Measurements from ENCODE around the gene TMEM14B. TPM values are rescaled to one million over a fixed set of nuclear protein-coding genes. Genes with fewer than 3 reads are reported as not detected.

The TMEM14B gene
- total and polyA plus RNA-seq, 4 donors, result 30.7 to 115 (median 70.3) TPM

GRCh38 chr6:10769419-10769818 lies 21.8 kb downstream of the TMEM14B start:
- H3K9ac ChIP-seq (ENCODE audit: low read depth in 1 of 2, low read length in 2 of 2), result no peak overlapping the region
- no peaks in the 10 kb centered on the region for H3K4me1 ChIP-seq (ENCODE audit: control insufficient read depth in 4 of 4, insufficient read depth in 4 of 4, low read length in 3 of 4)
- DNase-seq (ENCODE audit: low spot score), result no peak
- H3K36me3 ChIP-seq (ENCODE audit: control insufficient read depth in 4 of 4, insufficient read depth in 3 of 4, low read depth in 1 of 4, low read length in 3 of 4), result peaks cover 0 to 16% (median 3%) of the 10 kb centered on the region in 4 donors
- H3K4me3 ChIP-seq (ENCODE audit: low read depth in 1 of 3, low read length in 3 of 3), result no peak overlapping the region
- H3K9me3 ChIP-seq (ENCODE audit: control insufficient read depth in 4 of 4, low read length in 3 of 4), result no peaks in the 10 kb centered on the region
- no peaks in the 10 kb centered on the region for H3K27me3 ChIP-seq (ENCODE audit: control insufficient read depth in 4 of 4, insufficient read depth in 4 of 4, low read length in 3 of 4)
- TF ChIP-seq HNF4G (IDR thresholded peaks at IDR 0.05) (no peak), FOXA2 (IDR thresholded peaks at IDR 0.05) (no peak), MAX (IDR thresholded peaks at IDR 0.05) (no peak), JUND (IDR thresholded peaks at IDR 0.05) (no peak), NR2F2 (IDR thresholded peaks at IDR 0.05) (no peak), RAD21 (IDR thresholded peaks at IDR 0.05) (no peak), YY1 (IDR thresholded peaks at IDR 0.05) (no peak), ZBTB33 (IDR thresholded peaks at IDR 0.05) (no peak), RXRA (IDR thresholded peaks at IDR 0.05) (no peak), REST (IDR thresholded peaks at IDR 0.05) (no peak), HNF4A (conservative IDR thresholded peaks at IDR 0.05) (no peak), EGR1 (IDR thresholded peaks at IDR 0.05; ENCODE audit: low read depth in 2 of 2) (no peak)
- whole genome bisulfite sequencing, result 97% methylated on average over 3 of the region's 3 CpGs
- H3K27ac ChIP-seq (ENCODE audit: low read depth in 1 of 2, low read length in 2 of 2), result no peak overlapping the region

GRCh38 chr6:10771371-10771894 lies 23.8 kb downstream of the TMEM14B start:
- DNase-seq (ENCODE audit: low spot score), result no peak
- peaks cover 0 to 19% (median 3%) of the 10 kb centered on the region in 4 donors for H3K36me3 ChIP-seq (ENCODE audit: control insufficient read depth in 4 of 4, insufficient read depth in 3 of 4, low read depth in 1 of 4, low read length in 3 of 4)
- 79% methylated on average over 12 of the region's 12 CpGs for WGBS

GRCh38 chr6:10778230-10778629 lies 30.6 kb downstream of the TMEM14B start:
- WGBS, result 95% methylated on average over 3 of the region's 3 CpGs
- no peak for DNase-seq (ENCODE audit: low spot score)
- H3K4me1 ChIP-seq (ENCODE audit: control insufficient read depth in 4 of 4, insufficient read depth in 4 of 4, low read length in 3 of 4), result no peaks in the 10 kb centered on the region
- TF ChIP-seq NR2F2 (IDR thresholded peaks at IDR 0.05) (no peak), SP1 (IDR thresholded peaks at IDR 0.05) (no peak), JUND (IDR thresholded peaks at IDR 0.05) (no peak), GABPA (IDR thresholded peaks at IDR 0.05 in 1 of 2, conservative IDR thresholded peaks at IDR 0.05 in 1 of 2) (no peak), YY1 (IDR thresholded peaks at IDR 0.05) (no peak), HNF4G (IDR thresholded peaks at IDR 0.05) (no peak), RAD21 (IDR thresholded peaks at IDR 0.05) (no peak), EGR1 (IDR thresholded peaks at IDR 0.05; ENCODE audit: low read depth in 2 of 2) (no peak), FOXA2 (IDR thresholded peaks at IDR 0.05) (no peak), TAF1 (conservative IDR thresholded peaks at IDR 0.05) (no peak), ATF3 (IDR thresholded peaks at IDR 0.05) (no peak), FOXA1 (IDR thresholded peaks at IDR 0.05) (no peak), REST (IDR thresholded peaks at IDR 0.05) (no peak)

More at GRCh38 chr6:10771371-10771894, 23.8 kb downstream of the TMEM14B start:
- H3K4me3 ChIP-seq (ENCODE audit: low read depth in 1 of 3, low read length in 3 of 3), result no peak overlapping the region
- H3K27me3 ChIP-seq (ENCODE audit: control insufficient read depth in 4 of 4, insufficient read depth in 4 of 4, low read length in 3 of 4), result no peaks in the 10 kb centered on the region
- H3K9ac ChIP-seq (ENCODE audit: low read depth in 1 of 2, low read length in 2 of 2), result no peak overlapping the region
- no peak overlapping the region for H3K27ac ChIP-seq (ENCODE audit: low read depth in 1 of 2, low read length in 2 of 2)
- no peaks in the 10 kb centered on the region for H3K9me3 ChIP-seq (ENCODE audit: control insufficient read depth in 4 of 4, low read length in 3 of 4)
- H3K4me1 ChIP-seq (ENCODE audit: control insufficient read depth in 4 of 4, insufficient read depth in 4 of 4, low read length in 3 of 4), result no peaks in the 10 kb centered on the region
- TF ChIP-seq NR2F2 (IDR thresholded peaks at IDR 0.05), result no peak

More at GRCh38 chr6:10778230-10778629, 30.6 kb downstream of the TMEM14B start:
- no peak overlapping the region for H3K4me3 ChIP-seq (ENCODE audit: low read depth in 1 of 3, low read length in 3 of 3)
- peaks cover 0 to 4% (median 2%) of the 10 kb centered on the region in 4 donors for H3K36me3 ChIP-seq (ENCODE audit: control insufficient read depth in 4 of 4, insufficient read depth in 3 of 4, low read depth in 1 of 4, low read length in 3 of 4)
- H3K27ac ChIP-seq (ENCODE audit: low read depth in 1 of 2, low read length in 2 of 2), result no peak overlapping the region
- no peaks in the 10 kb centered on the region for H3K27me3 ChIP-seq (ENCODE audit: control insufficient read depth in 4 of 4, insufficient read depth in 4 of 4, low read length in 3 of 4)
- no peak overlapping the region for H3K9ac ChIP-seq (ENCODE audit: low read depth in 1 of 2, low read length in 2 of 2)
- no peaks in the 10 kb centered on the region for H3K9me3 ChIP-seq (ENCODE audit: control insufficient read depth in 4 of 4, low read length in 3 of 4)
